Glutamatergic neuron (in vitro differentiated cells): Measurements from ENCODE around the gene GNAQ. TPM values are rescaled to one million over a fixed set of nuclear protein-coding genes. Genes with fewer than 3 reads are reported as not detected.

Experiments used
- DNase-seq: peaks from one replicate; pipeline ENCODE4 v3.0.0; 2022
- H3K27ac Mint-ChIP-seq: one replicate; pipeline ENCODE4 v1.8.0; 2020; ENCODE audit warnings: mild to moderate bottlenecking, mixed read lengths, inconsistent platforms; ENCODE audit not compliant: unreplicated experiment
- H3K27me3 Mint-ChIP-seq: one replicate; pipeline ENCODE4 v1.8.0; 2020; ENCODE audit warnings: mild to moderate bottlenecking, moderate library complexity, mixed read lengths, inconsistent platforms; ENCODE audit not compliant: unreplicated experiment
- H3K36me3 Mint-ChIP-seq: one replicate; pipeline ENCODE4 v1.8.0; 2020; ENCODE audit warnings: mild to moderate bottlenecking, mixed read lengths, inconsistent platforms; ENCODE audit not compliant: unreplicated experiment
- H3K4me1 Mint-ChIP-seq: one replicate; pipeline ENCODE4 v1.8.0; 2020; ENCODE audit warnings: mild to moderate bottlenecking, low read depth, mixed read lengths, inconsistent platforms; ENCODE audit not compliant: unreplicated experiment
- H3K4me3 Mint-ChIP-seq: one replicate; pipeline ENCODE4 v1.8.0; 2020; ENCODE audit warnings: mild to moderate bottlenecking, mixed read lengths, inconsistent platforms; ENCODE audit not compliant: unreplicated experiment
- H3K9me3 Mint-ChIP-seq: one replicate; pipeline ENCODE4 v1.8.0; 2020; ENCODE audit warnings: mild to moderate bottlenecking, moderate library complexity, mixed read lengths, inconsistent platforms; ENCODE audit not compliant: unreplicated experiment
- CTCF ChIP-seq: fragments of 200-600 bp; sonication (generic); IDR thresholded peaks from one replicate; pipeline ENCODE4 v1.5.0; 2021; ENCODE audit not compliant: partially characterized antibody, unreplicated experiment
- total RNA-seq: library from RNA; stranded (reverse); fragmentation: NEBNext Ultra II Directional; extraction: Animal tissue kit (Norgen Biotek cat#: 25700); gene quantifications from one replicate; pipeline ENCODE4 v1.2.1, GENCODE V29; 2021; ENCODE audit not compliant: unreplicated experiment

Gene GNAQ
- total RNA-seq, 1 donor from 2014 or later, result 72.8 TPM

- Mint-ChIP-seq H3K36me3 (no peaks in the 10 kb centered on the region), H3K4me1 (no peaks in the 10 kb centered on the region), H3K27ac (no peak overlapping the region), H3K4me3 (no peak overlapping the region), H3K27me3 (peaks cover 2% of the 10 kb centered on the region), H3K9me3 (no peaks in the 10 kb centered on the region)
- DNase-seq, result no peak
- TF ChIP-seq CTCF, result no peak
These were observed 212.0 kb downstream of the GNAQ start for GRCh38 chr9:77819657-77820056.

GRCh38 chr9:77817590-77818311, 213.9 kb downstream of the GNAQ start:
- Mint-ChIP-seq H3K4me3 (no peak overlapping the region), H3K9me3 (no peaks in the 10 kb centered on the region), H3K36me3 (no peaks in the 10 kb centered on the region), H3K4me1 (peaks cover 6% of the 10 kb centered on the region), H3K27ac (no peak overlapping the region), H3K27me3 (no peaks in the 10 kb centered on the region)
- TF ChIP-seq CTCF, result no peak
- DNase-seq, result no peak

GRCh38 chr9:77816641-77817341, 214.8 kb downstream of the GNAQ start:
- Mint-ChIP-seq H3K9me3 (no peaks in the 10 kb centered on the region), H3K4me1 (peaks cover 6% of the 10 kb centered on the region), H3K36me3 (no peaks in the 10 kb centered on the region), H3K4me3 (no peak overlapping the region), H3K27ac (no peak overlapping the region), H3K27me3 (no peaks in the 10 kb centered on the region)
- DNase-seq, result no peak
- no peak for TF ChIP-seq CTCF

GRCh38 chr9:77815260-77815659, 216.4 kb downstream of the GNAQ start:
- H3K36me3 Mint-ChIP-seq, result no peaks in the 10 kb centered on the region
- no peak for TF ChIP-seq CTCF

GRCh38 chr9:77811832-77812231, 219.8 kb downstream of the GNAQ start:
- H3K4me3 Mint-ChIP-seq, result no peak overlapping the region
- no peak for DNase-seq
- H3K9me3 Mint-ChIP-seq, result no peaks in the 10 kb centered on the region
- H3K27ac Mint-ChIP-seq, result no peak overlapping the region
- H3K36me3 Mint-ChIP-seq, result no peaks in the 10 kb centered on the region
- no peak for TF ChIP-seq CTCF
- H3K4me1 Mint-ChIP-seq, result peaks cover 8% of the 10 kb centered on the region
- no peaks in the 10 kb centered on the region for H3K27me3 Mint-ChIP-seq

More at GRCh38 chr9:77815260-77815659, 216.4 kb downstream of the GNAQ start:
- DNase-seq, result no peak
- Mint-ChIP-seq H3K9me3 (no peaks in the 10 kb centered on the region), H3K4me1 (peaks cover 6% of the 10 kb centered on the region), H3K27me3 (no peaks in the 10 kb centered on the region), H3K27ac (no peak overlapping the region), H3K4me3 (no peak overlapping the region)
